DOHH2 (cell line): ENCODE data around the gene LLGL1.

Experiments used
- CTCF ChIP-seq: fragments of 200-600 bp; sonication (generic); IDR thresholded peaks from one replicate; pipeline ENCODE4 v1.5.1; 2014; ENCODE audit warnings: antibody characterized with exemption, mild to moderate bottlenecking, low read depth, low read length; ENCODE audit not compliant: poor library complexity, severe bottlenecking
- EZH2phosphoT487 ChIP-seq: fragments of 200-600 bp; sonication (generic); IDR thresholded peaks from 2 replicates; pipeline ENCODE4 v1.6.1; 2017; ENCODE audit warnings: borderline replicate concordance, mild to moderate bottlenecking, antibody characterized with exemption, low read length, moderate library complexity, mixed read lengths

GRCh38 chr17:18254888-18255649 is 29.6 kb downstream of the LLGL1 start:
- TF ChIP-seq CTCF (no peak), EZH2phosphoT487 (no peak)
